ELF-1 (cell line): ENCODE measurements around the gene ESR2.
"Not testable (repeated sequence)": the region's sequence is repeated elsewhere in the genome, so short reads cannot be mapped to it uniquely, and the experiment has no call there.

ENCODE experiments used
- DNase-seq: peaks from one replicate; pipeline ENCODE4 v3.0.0-alpha.2; 2016; ENCODE audit warnings: low read depth, low spot score

Gene ESR2

GRCh38 chr14:64091217-64091616 lies 203.0 kb downstream of the ESR2 start:
- DNase-seq: no peak

- DNase-seq: peak; percentile 51
Measured at GRCh38 chr14:64089920-64090319, 204.3 kb downstream of the ESR2 start.

- DNase-seq: no peak
Measured at GRCh38 chr14:64088647-64088964, 205.6 kb downstream of the ESR2 start.

GRCh38 chr14:64082837-64083236 lies 211.3 kb downstream of the ESR2 start:
- no peak for DNase-seq

GRCh38 chr14:64081174-64081746 lies 212.9 kb downstream of the ESR2 start:
- DNase-seq: no peak

GRCh38 chr14:64080452-64080851 lies 213.7 kb downstream of the ESR2 start:
- DNase-seq: no peak

GRCh38 chr14:64075613-64076005 lies 218.6 kb downstream of the ESR2 start:
- DNase-seq: no peak

GRCh38 chr14:64074961-64075612 lies 219.1 kb downstream of the ESR2 start:
- DNase-seq: no peak

- no peak for DNase-seq
Measured at GRCh38 chr14:64069634-64070359, 224.4 kb downstream of the ESR2 start.

- DNase-seq: no peak
Measured at GRCh38 chr14:64064447-64064846, 229.7 kb downstream of the ESR2 start.

- DNase-seq: no peak
Measured at GRCh38 chr14:64062381-64063115, 231.6 kb downstream of the ESR2 start.

- DNase-seq: no peak
Measured at GRCh38 chr14:64061706-64062105, 232.5 kb downstream of the ESR2 start.

- no peak for DNase-seq
Measured at GRCh38 chr14:64061115-64061514, 233.1 kb downstream of the ESR2 start.

- peak; percentile 92 for DNase-seq
Measured at GRCh38 chr14:64060648-64061096, 233.5 kb downstream of the ESR2 start.

GRCh38 chr14:64060199-64060545 lies 234.0 kb downstream of the ESR2 start:
- no peak for DNase-seq

GRCh38 chr14:64059454-64060198 lies 234.5 kb downstream of the ESR2 start:
- DNase-seq: peak; percentile 10

GRCh38 chr14:64053694-64054669 lies 240.2 kb downstream of the ESR2 start:
- DNase-seq: no peak

GRCh38 chr14:64049616-64050381 lies 244.4 kb downstream of the ESR2 start:
- DNase-seq: no peak

GRCh38 chr14:64045091-64045490 lies 249.1 kb downstream of the ESR2 start:
- no peak for DNase-seq

GRCh38 chr14:64043296-64043695 lies 250.9 kb downstream of the ESR2 start:
- DNase-seq: not testable (repeated sequence)
